Sigmoid colon (tissue), 7 donors: ENCODE measurements around the gene PDE2A. TPM values are rescaled to one million over a fixed set of nuclear protein-coding genes. Genes with fewer than 3 reads are reported as not detected.

ENCODE experiments used
- DNase-seq: peaks from one replicate; pipeline ENCODE4 v3.0.0-alpha.2; 2019
- H3K27ac ChIP-seq, 4 donors: fragments of 200-600 bp; sonication (generic); one replicate each; pipeline ENCODE4 v1.5.1; 2016 to 2019; ENCODE audit warnings: mild to moderate bottlenecking in 1 of 4
- H3K27me3 ChIP-seq, 3 donors: fragments of 200-600 bp; sonication (generic); one replicate each; pipeline ENCODE4 v1.5.1; 2019; ENCODE audit warnings: mild to moderate bottlenecking in 1 of 3
- H3K36me3 ChIP-seq, 4 donors: fragments of 200-600 bp; sonication (generic); one replicate each; pipeline ENCODE4 v1.5.1; 2016 to 2019
- H3K4me1 ChIP-seq, 4 donors: fragments of 200-600 bp; sonication (generic); one replicate each; pipeline ENCODE4 v1.5.1; 2017 to 2019
- H3K4me3 ChIP-seq, 4 donors: fragments of 200-600 bp; sonication (generic); one replicate each; pipeline ENCODE4 v1.5.1; 2017 to 2019; ENCODE audit warnings: mild to moderate bottlenecking in 2 of 4, moderate library complexity in 1 of 4
- H3K9me3 ChIP-seq, 4 donors: fragments of 200-600 bp in 3 of 4; sonication (generic) in 3 of 4; one replicate each; pipeline versions ENCODE4 v1.5.1 to v1.6.1; 2013 to 2019
- EP300 ChIP-seq, 4 donors: sonication (generic); formaldehyde crosslinking; IDR thresholded peaks; one replicate each; pipeline ENCODE4 v1.6.1; 2017; ENCODE audit warnings: antibody characterized with exemption in 4 of 4
- POLR2A ChIP-seq, 2 donors: fragments of 450-650 bp; IDR thresholded peaks; one replicate each; pipeline ENCODE4 v1.6.1; 2016; ENCODE audit warnings: antibody characterized with exemption in 2 of 2, mild to moderate bottlenecking in 2 of 2, moderate library complexity in 2 of 2
- POLR2AphosphoS5 ChIP-seq, 4 donors: sonication (generic); formaldehyde crosslinking; IDR thresholded peaks; one replicate each; pipeline ENCODE4 v1.6.1; 2017; ENCODE audit warnings: antibody characterized with exemption in 4 of 4
- WGBS, 2 donors: extraction: QIAGEN DNeasy Blood & Tissue Kit; methylation state at CpG; one replicate each; pipeline ENCODE4 v1.1.7; 2013; 5-methylcytosine and 5-hydroxymethylcytosine counted together
- intact Hi-C: fragments of 100-400 bp; cut with DNase I; formaldehyde crosslinking; loops from one replicate; pipeline ENCODE4 v1.15.1; 2023
- polyA plus RNA-seq, 3 donors: library from polyadenylated mRNA; stranded (reverse); fragments of 200-250 nt; gene quantifications; one replicate each; pipeline ENCODE4 v1.2.3, GENCODE V29; 2013
- total RNA-seq, 4 donors: library from RNA; depleted of rRNA; stranded (reverse); fragments of >200 nt; gene quantifications; one replicate each; pipeline ENCODE4 v1.1.0, GENCODE V29; 2016
- TF ChIP-seq, protein P1 (sequence below), 4 experiments: fragments of 450-650 bp in 3 of 4; fragments of 200-600 bp in 1 of 4; IDR thresholded peaks; one replicate each; pipeline ENCODE4 v1.5.1; 2016 to 2019; ENCODE audit warnings: antibody characterized with exemption in 4 of 4, mild to moderate bottlenecking in 3 of 4, moderate library complexity in 2 of 4
- donor health status: healthy with polysubstance abuse.
- donor health status: Bipolar disorder and iron deficiency.
- donor health status: healthy.

The PDE2A gene
- total and polyA plus RNA-seq, 7 donors, result 1.8 to 75.1 (median 48.9) TPM

DNA sequence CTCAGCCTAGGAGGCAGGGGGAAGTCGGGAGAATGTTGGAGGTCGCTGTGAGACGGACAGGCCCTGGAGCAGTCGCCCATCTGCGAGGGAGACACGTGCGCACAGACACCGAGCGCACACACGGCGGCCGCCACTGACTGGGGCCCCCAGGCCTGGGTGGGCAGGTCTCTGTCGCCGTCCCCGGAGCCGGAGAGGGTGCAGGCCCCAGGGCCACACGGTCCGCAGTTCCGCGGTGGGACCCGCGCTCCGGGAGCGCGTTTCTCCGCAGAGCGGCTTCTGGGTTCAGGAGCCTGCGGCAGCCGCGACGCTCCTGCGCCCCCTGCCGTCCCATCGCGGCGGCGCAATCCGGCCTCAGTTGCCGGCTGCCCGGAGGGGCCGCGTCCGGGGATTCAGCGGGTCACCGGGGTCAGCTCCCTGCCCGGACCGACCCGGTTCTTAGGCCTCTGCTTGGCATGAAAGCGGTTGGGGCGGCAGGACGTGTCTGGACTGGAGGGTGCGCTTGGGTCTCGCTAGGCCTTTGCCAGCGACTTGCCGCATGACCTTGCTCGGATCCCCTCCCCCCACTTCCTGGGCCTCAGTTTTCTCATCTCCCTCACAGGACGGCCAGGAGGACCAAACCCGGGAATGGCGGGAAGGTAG lies 31.2 kb downstream of the PDE2A start:
- Histone ChIP-seq H3K9me3 (no peaks in the 10 kb centered on the region), H3K4me3 (peak overlapping the region; percentile 70 to 90 (median 84)), H3K27ac (peak overlapping the region; percentile 53 to 81 (median 78)), H3K4me1 (peaks cover 0 to 43% (median 41%) of the 10 kb centered on the region in 4 donors), H3K27me3 (no peaks in the 10 kb centered on the region), H3K36me3 (no peaks in the 10 kb centered on the region)
- DNase-seq, result peak; percentile 83
- 1 to 3% methylated on average over 59 of the region's 59 CpGs for WGBS, 2 donors
- no peak for TF ChIP-seq POLR2A (IDR thresholded peaks at IDR 0.05)
- TF ChIP-seq, protein P1, sequence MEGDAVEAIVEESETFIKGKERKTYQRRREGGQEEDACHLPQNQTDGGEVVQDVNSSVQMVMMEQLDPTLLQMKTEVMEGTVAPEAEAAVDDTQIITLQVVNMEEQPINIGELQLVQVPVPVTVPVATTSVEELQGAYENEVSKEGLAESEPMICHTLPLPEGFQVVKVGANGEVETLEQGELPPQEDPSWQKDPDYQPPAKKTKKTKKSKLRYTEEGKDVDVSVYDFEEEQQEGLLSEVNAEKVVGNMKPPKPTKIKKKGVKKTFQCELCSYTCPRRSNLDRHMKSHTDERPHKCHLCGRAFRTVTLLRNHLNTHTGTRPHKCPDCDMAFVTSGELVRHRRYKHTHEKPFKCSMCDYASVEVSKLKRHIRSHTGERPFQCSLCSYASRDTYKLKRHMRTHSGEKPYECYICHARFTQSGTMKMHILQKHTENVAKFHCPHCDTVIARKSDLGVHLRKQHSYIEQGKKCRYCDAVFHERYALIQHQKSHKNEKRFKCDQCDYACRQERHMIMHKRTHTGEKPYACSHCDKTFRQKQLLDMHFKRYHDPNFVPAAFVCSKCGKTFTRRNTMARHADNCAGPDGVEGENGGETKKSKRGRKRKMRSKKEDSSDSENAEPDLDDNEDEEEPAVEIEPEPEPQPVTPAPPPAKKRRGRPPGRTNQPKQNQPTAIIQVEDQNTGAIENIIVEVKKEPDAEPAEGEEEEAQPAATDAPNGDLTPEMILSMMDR (IDR thresholded peaks at IDR 0.05), result peak; percentile 95 to 99 (median 98)
- intact Hi-C loops, result loop anchor here (1.0 to 10.0 kb wide), 5 partner anchors 26 to 168 kb away; no protein-coding TSS in a partner anchor

DNA sequence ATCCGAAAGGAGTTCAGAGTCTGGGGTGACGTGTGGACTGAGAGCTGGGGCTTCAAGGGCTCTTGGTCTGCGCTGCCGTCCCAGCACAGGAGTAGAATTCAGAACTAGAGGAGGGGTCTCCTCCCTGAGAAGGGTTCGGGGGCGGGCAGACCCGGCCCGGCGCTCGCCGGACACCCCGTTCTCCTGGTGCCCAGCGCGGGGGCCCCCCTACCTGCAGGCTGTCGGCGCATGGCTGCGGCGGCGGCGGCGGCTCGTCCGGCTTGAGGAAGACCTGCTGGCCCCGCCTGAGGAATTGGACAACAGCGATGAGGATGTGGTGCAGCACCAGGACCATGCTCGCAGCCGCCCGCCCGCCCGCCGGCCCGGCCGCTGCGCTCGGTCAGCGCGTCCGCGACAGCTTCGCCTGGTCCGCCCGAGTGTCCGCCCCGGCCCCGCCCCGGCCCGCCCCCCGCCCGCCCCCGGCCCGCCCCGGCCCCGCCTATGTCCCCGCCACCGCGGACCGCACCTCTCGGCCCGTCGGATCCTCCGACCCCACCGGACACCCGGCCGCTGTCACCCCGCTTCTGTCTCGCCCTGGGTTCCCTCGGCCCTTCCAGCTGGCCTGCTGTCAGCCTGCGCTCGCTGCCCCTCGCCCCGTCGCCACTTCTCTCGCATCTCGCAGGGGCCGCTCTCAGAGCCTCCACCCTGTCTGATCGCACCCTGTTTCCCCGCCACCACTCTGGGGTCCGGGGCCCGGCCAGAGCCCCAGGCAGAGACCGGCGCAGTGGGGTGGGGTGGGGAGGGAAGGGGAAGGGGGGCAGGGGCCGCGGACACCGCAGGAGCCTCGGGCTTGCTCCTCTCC lies 32.0 kb downstream of the PDE2A start:
- Histone ChIP-seq H3K27me3 (no peaks in the 10 kb centered on the region), H3K4me1 (peaks cover 0 to 51% (median 48%) of the 10 kb centered on the region in 4 donors), H3K9me3 (no peaks in the 10 kb centered on the region), H3K4me3 (peak overlapping the region; percentile 70 to 90 (median 84)), H3K36me3 (no peaks in the 10 kb centered on the region), H3K27ac (peak overlapping the region; percentile 65 to 81 (median 78))
- WGBS, 2 donors, result 0 to 2% methylated on average over 85 of the region's 85 CpGs
- intact Hi-C loops, result loop anchor here (1.0 to 10.0 kb wide), 3 partner anchors 25 to 167 kb away; no protein-coding TSS in a partner anchor
- TF ChIP-seq EP300 (IDR thresholded peaks at IDR 0.05) (no peak), POLR2AphosphoS5 (IDR thresholded peaks at IDR 0.05) (peak; percentile 40 to 84 (median 72)), POLR2A (IDR thresholded peaks at IDR 0.05) (peak in 1 of 2 donors; percentile 32)
- DNase-seq, result peak; percentile 78

DNA sequence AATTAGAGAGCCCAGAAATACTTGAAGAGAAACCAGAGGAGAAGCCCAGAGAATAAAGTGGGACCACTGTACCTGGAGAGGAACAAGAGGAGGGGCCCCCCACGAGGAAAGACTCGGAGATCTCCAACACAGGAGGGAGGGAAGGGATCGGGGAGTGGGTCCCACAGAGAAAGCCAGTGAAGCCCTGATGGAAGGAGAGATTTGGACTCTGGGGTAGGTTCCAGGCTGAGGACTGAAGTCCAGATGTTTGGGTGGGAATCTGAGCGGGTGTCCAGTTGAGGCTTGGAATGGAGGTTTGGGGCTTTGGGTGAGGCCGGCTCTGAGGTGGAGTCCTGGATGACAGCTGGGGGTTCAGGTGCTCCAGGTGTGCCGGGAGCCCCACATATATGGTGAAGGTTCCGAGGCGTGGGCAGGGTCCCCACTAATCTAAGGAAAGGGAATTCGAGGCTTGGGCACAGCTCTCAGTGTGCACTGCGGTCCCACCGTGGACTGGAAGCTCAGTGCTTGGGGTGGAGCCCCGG lies 32.6 kb downstream of the PDE2A start:
- no peak for DNase-seq
- 40 to 50% methylated on average over 12 of the region's 12 CpGs for WGBS, 2 donors
- H3K27ac ChIP-seq, result peak overlapping the region; percentile 65 to 81 (median 78)
- intact Hi-C loops, result loop anchor here (1.0 to 10.0 kb wide), 3 partner anchors 24 to 167 kb away; no protein-coding TSS in a partner anchor
- H3K4me1 ChIP-seq, result peaks cover 0 to 57% (median 54%) of the 10 kb centered on the region in 4 donors
- H3K4me3 ChIP-seq, result peak overlapping the region; percentile 70 to 90 (median 84)
- H3K9me3 ChIP-seq, result no peaks in the 10 kb centered on the region
- no peaks in the 10 kb centered on the region for H3K27me3 ChIP-seq
- no peaks in the 10 kb centered on the region for H3K36me3 ChIP-seq
- TF ChIP-seq POLR2AphosphoS5 (IDR thresholded peaks at IDR 0.05) (no peak), POLR2A (IDR thresholded peaks at IDR 0.05) (no peak), EP300 (IDR thresholded peaks at IDR 0.05) (no peak)
- TF ChIP-seq, protein P1 (IDR thresholded peaks at IDR 0.05), result no peak

DNA sequence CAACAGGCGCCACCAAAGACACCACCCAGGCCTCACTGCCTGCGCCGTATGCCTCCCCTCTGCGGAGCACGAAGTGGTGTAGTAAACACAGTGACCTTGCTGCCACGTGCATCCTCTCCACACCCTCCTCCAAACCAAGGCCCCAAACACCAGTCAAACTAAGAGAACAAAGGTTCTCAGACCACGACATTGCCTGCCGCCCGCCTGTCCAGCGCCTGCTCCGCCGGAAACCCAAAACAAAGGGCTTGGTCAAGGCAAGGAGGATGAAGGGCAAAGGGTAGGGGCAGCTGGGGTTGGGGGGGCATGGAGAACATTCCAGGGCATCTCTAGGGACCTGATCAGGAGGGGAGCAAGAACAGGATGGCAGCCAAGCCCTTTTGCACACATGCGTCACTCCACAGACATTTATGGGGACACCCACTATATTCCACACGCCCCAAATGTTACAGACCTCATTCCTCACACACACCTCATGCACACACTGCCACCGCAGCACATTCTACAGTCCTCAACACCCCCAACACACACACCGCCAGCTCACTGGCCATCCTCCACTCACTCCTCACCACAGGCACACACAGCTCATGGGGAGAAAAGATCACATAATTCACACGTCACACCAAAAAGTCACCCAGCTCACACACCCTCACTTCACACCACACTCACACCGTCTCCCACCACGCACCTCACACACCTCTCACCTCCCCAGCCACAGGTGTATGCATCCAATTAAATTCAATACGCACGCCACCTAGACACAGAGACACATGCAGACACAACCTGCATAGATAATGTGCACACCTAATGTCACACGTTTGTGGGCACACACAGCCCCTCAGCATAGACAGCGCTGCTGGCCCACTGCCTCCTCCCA lies 34.5 kb downstream of the PDE2A start:
- H3K36me3 ChIP-seq, result no peaks in the 10 kb centered on the region
- intact Hi-C loops, result loop anchor here (10.0 kb wide), 2 partner anchors 165 to 695 kb away; no protein-coding TSS in a partner anchor
- no peaks in the 10 kb centered on the region for H3K27me3 ChIP-seq
- H3K9me3 ChIP-seq, result no peaks in the 10 kb centered on the region
- no peak for DNase-seq
- WGBS, 2 donors, result 63 to 74% methylated on average over 23 of the region's 23 CpGs
- TF ChIP-seq POLR2A (IDR thresholded peaks at IDR 0.05), result no peak
- peak in 1 of 4 donors; percentile 15 for TF ChIP-seq EP300 (IDR thresholded peaks at IDR 0.05)
- TF ChIP-seq, protein P1 (IDR thresholded peaks at IDR 0.05), result no peak
- peak in 1 of 4 donors; percentile 39 for TF ChIP-seq POLR2AphosphoS5 (IDR thresholded peaks at IDR 0.05)
- peaks cover 0 to 64% (median 56%) of the 10 kb centered on the region in 4 donors for H3K4me1 ChIP-seq
- H3K27ac ChIP-seq, result peak overlapping the region in 2 of 4 donors; percentile 62 to 79
- peak overlapping the region in 3 of 4 donors; percentile 70 to 90 (median 83) for H3K4me3 ChIP-seq
